Mesenchymal stem cell (in vitro differentiated cells and primary cell): ENCODE results near the gene JOSD1.

Experiments
- DNase-seq: peaks from one replicate; pipeline ENCODE4 v3.0.0-alpha.2; 2013
- H2AFZ ChIP-seq: one replicate; pipeline ENCODE4 v1.6.1; 2013; ENCODE audit warnings: low read depth, mild to moderate bottlenecking, control low read depth, inconsistent platforms, low read length, moderate library complexity
- H2AK5ac ChIP-seq: 2 replicates; pipeline ENCODE4 v1.6.1; 2013; ENCODE audit warnings: low read length, moderate library complexity, mild to moderate bottlenecking, inconsistent platforms; ENCODE audit not compliant: severe bottlenecking
- H2BK120ac ChIP-seq: one replicate; pipeline ENCODE4 v1.6.1; 2013; ENCODE audit warnings: low read depth, mild to moderate bottlenecking, inconsistent platforms, low read length, moderate library complexity
- H2BK12ac ChIP-seq, 2 experiments: one replicate each; pipeline ENCODE4 v1.6.1; 2013; ENCODE audit warnings: inconsistent platforms in 2 of 2, low read length in 2 of 2, mild to moderate bottlenecking in 2 of 2, moderate library complexity in 2 of 2, control low read depth in 1 of 2
- H2BK15ac ChIP-seq: one replicate; pipeline ENCODE4 v1.6.1; 2013; ENCODE audit warnings: mild to moderate bottlenecking, low read depth, inconsistent platforms; ENCODE audit not compliant: poor library complexity, severe bottlenecking
- H2BK5ac ChIP-seq: 2 replicates; pipeline ENCODE4 v1.6.1; 2013; ENCODE audit warnings: low read depth, mild to moderate bottlenecking, low read length, control low read depth, inconsistent platforms; ENCODE audit not compliant: poor library complexity, severe bottlenecking
- H3K14ac ChIP-seq, 2 experiments: one replicate each; pipeline ENCODE4 v1.6.1; 2013; ENCODE audit warnings: inconsistent platforms in 2 of 2, low read length in 2 of 2, control low read depth in 1 of 2, mild to moderate bottlenecking in 1 of 2, moderate library complexity in 1 of 2
- H3K18ac ChIP-seq, 2 experiments: one replicate each; pipeline ENCODE4 v1.6.1; 2013; ENCODE audit warnings: inconsistent platforms in 2 of 2, low read length in 2 of 2, control low read depth in 1 of 2, low read depth in 1 of 2, mild to moderate bottlenecking in 1 of 2
- H3K23ac ChIP-seq, 2 experiments: one replicate each; pipeline ENCODE4 v1.6.1; 2013; ENCODE audit warnings: inconsistent platforms in 2 of 2, low read length in 2 of 2, mild to moderate bottlenecking in 2 of 2, moderate library complexity in 2 of 2, control low read depth in 1 of 2
- H3K27ac ChIP-seq: 2 replicates; pipeline ENCODE4 v1.5.1; 2013; ENCODE audit warnings: mild to moderate bottlenecking, moderate library complexity, low read length, control low read depth, inconsistent platforms; ENCODE audit not compliant: poor library complexity, severe bottlenecking
- H3K27me3 ChIP-seq, 2 experiments: 2 replicates each; pipeline versions ENCODE4 v1.6.1 to v1.7.0; 2013; ENCODE audit warnings: low read length in 2 of 2, mild to moderate bottlenecking in 2 of 2, moderate library complexity in 2 of 2, control low read depth in 1 of 2, inconsistent platforms in 1 of 2; ENCODE audit not compliant: control insufficient read depth in 1 of 2, insufficient read depth in 1 of 2
- H3K36me3 ChIP-seq, 2 experiments: 2 replicates each; pipeline versions ENCODE4 v1.6.1 to v1.7.0; 2013; ENCODE audit warnings: low read length in 2 of 2, control low read depth in 1 of 2, inconsistent platforms in 1 of 2, low read depth in 1 of 2, mild to moderate bottlenecking in 1 of 2; ENCODE audit not compliant: insufficient read depth in 2 of 2, control insufficient read depth in 1 of 2
- H3K4ac ChIP-seq, 2 experiments: one replicate each; pipeline ENCODE4 v1.6.1; 2013; ENCODE audit warnings: inconsistent platforms in 2 of 2, low read length in 2 of 2, mild to moderate bottlenecking in 2 of 2, moderate library complexity in 2 of 2, control low read depth in 1 of 2, low read depth in 1 of 2
- H3K4me1 ChIP-seq: 2 replicates; pipeline ENCODE4 v1.6.1; 2013; ENCODE audit warnings: low read depth, low read length, control low read depth; ENCODE audit not compliant: control insufficient read depth, insufficient read depth
- H3K4me2 ChIP-seq: 2 replicates; pipeline ENCODE4 v1.6.1; 2013; ENCODE audit warnings: low read length, mild to moderate bottlenecking, inconsistent platforms; ENCODE audit not compliant: poor library complexity, severe bottlenecking
- H3K4me3 ChIP-seq, 2 experiments: 2 replicates each; pipeline versions ENCODE4 v1.5.1 to v1.7.0; 2013; ENCODE audit warnings: low read length in 2 of 2, mild to moderate bottlenecking in 2 of 2, control low read depth in 1 of 2, low read depth in 1 of 2; ENCODE audit not compliant: insufficient read depth in 1 of 2
- H3K79me1 ChIP-seq: replicated peaks from 2 replicates; pipeline ENCODE4 v1.6.1; 2013; ENCODE audit warnings: mild to moderate bottlenecking, control low read depth, low read length, inconsistent platforms; ENCODE audit not compliant: poor library complexity, severe bottlenecking
- H3K9ac ChIP-seq: 2 replicates; pipeline ENCODE4 v1.7.0; 2013; ENCODE audit warnings: mild to moderate bottlenecking, low read length, moderate library complexity
- H3K9me3 ChIP-seq: 2 replicates; pipeline ENCODE4 v1.7.0; 2013; ENCODE audit warnings: mild to moderate bottlenecking, low read length; ENCODE audit not compliant: control insufficient read depth
- H4K8ac ChIP-seq: one replicate; pipeline ENCODE4 v1.6.1; 2013; ENCODE audit warnings: inconsistent platforms, mild to moderate bottlenecking, low read length, moderate library complexity
- H4K91ac ChIP-seq: one replicate; pipeline ENCODE4 v1.6.1; 2013; ENCODE audit warnings: mild to moderate bottlenecking, low read length, inconsistent platforms
- WGBS: methylation state at CpG from one replicate; pipeline ENCODE4 v1.1.7; 2013; ENCODE audit warnings: mixed read lengths; 5-methylcytosine and 5-hydroxymethylcytosine counted together

Gene JOSD1

GRCh38 chr22:38716826-38717225 is 16.1 kb upstream of the JOSD1 start:
- H4K8ac ChIP-seq = no peak overlapping the region
- H3K23ac ChIP-seq = peak overlapping the region in 1 of 2 experiments; percentile 68
- no peak overlapping the region for H3K14ac ChIP-seq
- H3K36me3 ChIP-seq = peaks cover 38 to 54% of the 10 kb centered on the region in 2 experiments
- no peak overlapping the region for H3K4me2 ChIP-seq
- peaks cover 17% of the 10 kb centered on the region for H3K4me1 ChIP-seq
- no peak for DNase-seq
- H2BK12ac ChIP-seq = no peak overlapping the region
- no peak overlapping the region for H2BK5ac ChIP-seq
- H3K18ac ChIP-seq = no peak overlapping the region
- peaks cover 34% of the 10 kb centered on the region for H3K79me1 ChIP-seq
- H3K9ac ChIP-seq = no peak overlapping the region
- no peak overlapping the region for H2BK120ac ChIP-seq
- H3K4ac ChIP-seq = no peak overlapping the region
- H4K91ac ChIP-seq = no peak overlapping the region
- WGBS = 97% methylated on average over 7 of the region's 9 CpGs
- H3K27me3 ChIP-seq = no peaks in the 10 kb centered on the region
- H3K4me3 ChIP-seq = no peak overlapping the region
- H3K9me3 ChIP-seq = no peaks in the 10 kb centered on the region
- no peak overlapping the region for H3K27ac ChIP-seq
- H2AK5ac ChIP-seq = no peak overlapping the region
- H2AFZ ChIP-seq = no peak overlapping the region
- no peak overlapping the region for H2BK15ac ChIP-seq

- no peak overlapping the region for H2AFZ ChIP-seq
- no peak overlapping the region for H3K4ac ChIP-seq
- H3K4me2 ChIP-seq = no peak overlapping the region
- no peak overlapping the region for H2BK5ac ChIP-seq
- peaks cover 33 to 49% of the 10 kb centered on the region in 2 experiments for H3K36me3 ChIP-seq
- peaks cover 30% of the 10 kb centered on the region for H3K79me1 ChIP-seq
- H3K4me1 ChIP-seq = peaks cover 14% of the 10 kb centered on the region
- WGBS = 99% methylated on average over 10 of the region's 10 CpGs
- no peak overlapping the region for H4K8ac ChIP-seq
- no peaks in the 10 kb centered on the region for H3K9me3 ChIP-seq
- H2BK120ac ChIP-seq = no peak overlapping the region
- H3K23ac ChIP-seq = no peak overlapping the region
- H2AK5ac ChIP-seq = no peak overlapping the region
- H3K14ac ChIP-seq = no peak overlapping the region
- no peak overlapping the region for H3K9ac ChIP-seq
- no peaks in the 10 kb centered on the region for H3K27me3 ChIP-seq
- no peak overlapping the region for H4K91ac ChIP-seq
- no peak for DNase-seq
- H3K27ac ChIP-seq = no peak overlapping the region
- H3K18ac ChIP-seq = no peak overlapping the region
- H2BK12ac ChIP-seq = no peak overlapping the region
- H2BK15ac ChIP-seq = no peak overlapping the region
- no peak overlapping the region for H3K4me3 ChIP-seq
These were observed 15.5 kb upstream of the JOSD1 start for GRCh38 chr22:38716271-38716670.

GRCh38 chr22:38715852-38716251 is 15.1 kb upstream of the JOSD1 start:
- H3K23ac ChIP-seq = no peak overlapping the region
- H3K4ac ChIP-seq = no peak overlapping the region
- H2BK120ac ChIP-seq = no peak overlapping the region
- H3K79me1 ChIP-seq = peaks cover 28% of the 10 kb centered on the region
- H2AFZ ChIP-seq = no peak overlapping the region
- no peak overlapping the region for H2BK12ac ChIP-seq
- peaks cover 30 to 51% of the 10 kb centered on the region in 2 experiments for H3K36me3 ChIP-seq
- H3K27me3 ChIP-seq = no peaks in the 10 kb centered on the region
- no peak overlapping the region for H2BK5ac ChIP-seq
- no peak for DNase-seq
- H3K4me3 ChIP-seq = no peak overlapping the region
- H4K91ac ChIP-seq = no peak overlapping the region
- no peak overlapping the region for H2BK15ac ChIP-seq
- H4K8ac ChIP-seq = no peak overlapping the region
- 98% methylated on average over 15 of the region's 15 CpGs for WGBS
- no peak overlapping the region for H3K27ac ChIP-seq
- peaks cover 14% of the 10 kb centered on the region for H3K4me1 ChIP-seq
- no peaks in the 10 kb centered on the region for H3K9me3 ChIP-seq
- H3K18ac ChIP-seq = no peak overlapping the region
- H3K9ac ChIP-seq = no peak overlapping the region
- H3K4me2 ChIP-seq = no peak overlapping the region
- H3K14ac ChIP-seq = no peak overlapping the region
- H2AK5ac ChIP-seq = no peak overlapping the region

GRCh38 chr22:38715176-38715764 is 14.5 kb upstream of the JOSD1 start:
- Histone ChIP-seq H3K79me1 (peaks cover 27% of the 10 kb centered on the region), H3K36me3 (peaks cover 30 to 51% of the 10 kb centered on the region in 2 experiments), H4K91ac (peak overlapping the region; percentile 1), H2BK15ac (no peak overlapping the region), H3K4me3 (peak overlapping the region in 1 of 2 experiments; percentile 9), H4K8ac (no peak overlapping the region), H3K23ac (peak overlapping the region in 1 of 2 experiments; percentile 70), H3K4me2 (no peak overlapping the region), H3K27ac (no peak overlapping the region), H3K9ac (no peak overlapping the region), H2AFZ (no peak overlapping the region), H3K18ac (peak overlapping the region in 1 of 2 experiments; percentile 35), H2BK120ac (no peak overlapping the region), H2AK5ac (no peak overlapping the region), H2BK12ac (peak overlapping the region in 1 of 2 experiments; percentile 31), H3K9me3 (no peaks in the 10 kb centered on the region), H3K14ac (no peak overlapping the region), H3K4ac (no peak overlapping the region), H2BK5ac (no peak overlapping the region), H3K4me1 (peaks cover 14% of the 10 kb centered on the region), H3K27me3 (no peaks in the 10 kb centered on the region)
- 96% methylated on average over 9 of the region's 9 CpGs for WGBS
- DNase-seq = no peak
